NCI-H1694 (cell line): ENCODE data around the gene DMAC2.
"Not testable (repeated sequence)": the region's sequence is repeated elsewhere in the genome, so short reads cannot be mapped to it uniquely, and the experiment has no call there.

Source experiments
- DNase-seq: peaks from one replicate; lab custom pipeline; 2025; lab: John Stamatoyannopoulos, UW

Gene DMAC2

GRCh38 chr19:41439441-41440222 lies at the start of gene DMAC2:
DMAC2 (minus strand) TSS chr19:41439912; CDS start chr19:41439899, 13 bp downstream.
- DNase-seq, result peak; percentile 99

DNA sequence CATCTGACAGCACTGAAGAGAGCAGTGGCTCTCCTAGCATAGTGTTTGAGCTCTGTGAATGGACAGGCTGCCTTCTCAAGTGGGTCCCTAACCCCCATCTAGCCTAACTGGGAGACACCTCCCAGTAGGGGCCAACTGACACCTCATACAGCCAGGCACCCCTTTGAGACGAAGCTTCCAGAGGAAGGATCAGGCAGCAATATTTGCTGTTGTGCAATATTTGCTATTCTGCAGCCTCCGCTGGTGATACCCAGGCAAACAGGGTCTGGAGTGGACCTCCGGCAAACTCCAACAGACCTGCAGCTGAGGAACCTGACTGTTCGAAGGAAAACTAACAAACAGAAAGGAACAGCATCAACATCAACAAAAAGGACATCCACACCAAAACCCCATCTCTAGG lies 47.2 kb upstream of the DMAC2 start:
- DNase-seq, result not testable (repeated sequence)

DNA sequence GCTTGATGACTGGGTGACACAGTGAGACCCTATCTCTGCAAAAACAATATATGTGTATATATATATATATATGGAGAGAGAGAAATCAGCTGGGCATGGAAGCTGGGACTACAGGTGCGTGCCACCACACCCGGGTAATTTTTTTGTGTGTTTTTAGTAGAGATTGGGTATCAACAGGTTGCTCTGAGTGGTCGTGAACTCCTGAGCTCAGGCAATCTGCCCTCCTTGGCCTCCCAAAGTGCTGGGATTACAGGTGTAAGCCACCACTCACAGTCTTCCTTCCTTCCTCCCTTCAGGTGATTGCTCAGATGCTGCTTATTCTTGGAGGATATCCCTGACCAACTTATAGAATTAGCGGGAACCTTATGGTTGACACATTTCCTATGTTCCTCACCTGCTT lies 45.1 kb upstream of the DMAC2 start:
- no peak for DNase-seq

GRCh38 chr19:41480336-41480735 lies 40.6 kb upstream of the DMAC2 start:
- DNase-seq, result no peak

- no peak for DNase-seq
Observed at GRCh38 chr19:41479757-41480191, 40.1 kb upstream of the DMAC2 start.

DNA sequence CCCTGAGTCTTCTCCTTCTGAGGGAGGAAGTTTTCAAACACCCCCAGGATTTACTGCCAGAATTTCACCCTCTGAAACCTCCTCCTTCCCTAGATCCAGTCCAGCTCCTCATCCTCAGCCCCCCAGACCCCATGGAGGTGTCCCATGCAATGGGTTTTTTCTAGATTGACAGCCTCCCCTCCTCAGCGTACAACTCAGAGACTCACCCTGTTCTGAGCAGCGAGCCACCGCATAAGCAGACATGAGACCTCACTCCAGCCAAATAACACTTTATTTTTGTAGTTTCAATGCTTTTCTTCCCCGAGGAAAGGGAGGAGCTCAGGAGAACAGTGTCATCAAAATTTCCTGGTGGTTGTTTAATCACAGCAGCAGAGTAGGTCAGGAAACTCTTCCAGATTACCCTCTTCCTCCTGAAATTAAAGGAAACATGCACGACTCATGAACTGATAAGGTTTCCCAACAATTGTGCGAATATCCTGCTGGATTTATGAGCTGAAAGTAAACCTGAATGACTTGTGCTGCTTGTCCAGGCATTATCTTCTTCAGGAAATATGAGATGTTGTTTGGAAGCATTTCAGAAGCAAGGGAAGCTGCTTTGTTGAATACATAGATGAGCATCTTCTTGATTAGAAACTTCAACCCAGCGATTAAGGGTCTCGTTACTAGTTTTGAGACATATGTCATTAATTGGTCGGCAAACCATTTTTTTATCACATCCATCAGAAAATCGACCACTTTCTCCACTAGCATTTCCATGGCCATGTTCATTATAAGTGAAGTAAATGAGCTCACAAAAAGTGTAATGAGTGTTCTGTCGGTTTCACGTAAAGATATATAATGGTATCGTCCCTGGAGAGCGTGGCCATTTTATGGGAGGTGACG lies 39.4 kb upstream of the DMAC2 start:
- no peak for DNase-seq

GRCh38 chr19:41478171-41478570 lies 38.5 kb upstream of the DMAC2 start:
- no peak for DNase-seq

DNA sequence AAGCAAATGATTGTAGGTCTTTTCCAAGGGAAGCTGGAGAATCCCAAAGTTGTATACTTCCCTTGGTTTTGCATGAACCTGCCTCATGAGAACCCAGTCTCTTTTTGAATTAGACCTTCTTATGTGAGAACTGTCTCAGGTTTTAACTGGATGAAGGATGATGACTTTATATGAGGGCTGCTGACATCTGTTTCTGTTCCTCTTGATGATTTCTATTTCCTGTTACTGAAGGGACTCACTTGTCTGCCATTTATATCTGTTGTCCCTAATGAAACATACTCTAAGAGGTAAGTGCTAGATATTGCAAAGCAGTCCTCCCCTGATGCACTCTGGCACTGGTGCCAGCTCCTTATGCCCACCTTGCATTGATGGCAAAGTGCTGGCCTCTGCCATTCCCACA lies 36.9 kb upstream of the DMAC2 start:
- DNase-seq, result no peak

DNA sequence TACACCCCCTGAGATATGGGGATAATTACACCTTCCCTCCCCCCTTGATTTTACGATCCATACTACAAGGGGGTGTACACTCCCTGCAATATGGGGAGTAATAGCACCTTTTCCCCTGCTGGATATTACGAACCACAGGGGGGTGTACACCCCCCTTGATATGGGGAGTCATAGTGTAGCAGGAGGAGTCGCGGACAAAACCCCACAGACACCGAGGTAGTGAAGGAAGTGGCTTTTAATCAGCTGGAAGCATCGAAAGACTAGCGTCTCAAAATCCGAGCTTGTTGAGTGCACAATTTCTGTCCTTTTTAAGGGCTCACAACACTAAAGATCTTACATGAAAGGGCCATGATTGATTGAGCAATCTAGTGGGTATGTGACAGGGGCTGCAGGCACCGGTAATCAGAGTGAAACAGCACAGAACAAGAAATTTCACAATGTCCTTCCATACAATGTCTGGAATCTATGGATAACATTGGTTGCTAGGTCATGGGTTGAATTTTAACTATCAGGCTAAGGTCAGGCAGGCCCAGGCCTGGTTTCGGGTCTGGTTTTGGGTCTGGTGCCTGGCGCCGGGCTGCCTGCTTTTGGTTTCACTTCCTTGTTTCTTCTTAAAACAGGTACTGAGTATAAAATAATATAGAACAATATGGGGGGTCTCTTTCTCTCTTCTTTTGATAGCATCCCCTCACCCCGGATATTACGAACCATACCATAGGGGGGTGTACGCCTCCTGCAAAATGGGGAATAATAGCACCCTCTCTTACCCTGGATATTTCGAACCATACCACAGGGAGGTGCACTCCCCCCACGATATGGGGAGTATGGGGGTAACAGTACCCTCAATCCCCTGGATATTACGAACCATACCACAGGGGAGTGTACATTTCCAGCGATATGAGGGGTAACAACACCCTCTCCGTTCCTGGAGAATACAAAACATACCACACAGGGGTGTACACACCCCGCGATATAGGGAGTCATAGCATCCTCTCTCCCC lies 23.8 kb upstream of the DMAC2 start:
- not testable (repeated sequence) for DNase-seq

DNA sequence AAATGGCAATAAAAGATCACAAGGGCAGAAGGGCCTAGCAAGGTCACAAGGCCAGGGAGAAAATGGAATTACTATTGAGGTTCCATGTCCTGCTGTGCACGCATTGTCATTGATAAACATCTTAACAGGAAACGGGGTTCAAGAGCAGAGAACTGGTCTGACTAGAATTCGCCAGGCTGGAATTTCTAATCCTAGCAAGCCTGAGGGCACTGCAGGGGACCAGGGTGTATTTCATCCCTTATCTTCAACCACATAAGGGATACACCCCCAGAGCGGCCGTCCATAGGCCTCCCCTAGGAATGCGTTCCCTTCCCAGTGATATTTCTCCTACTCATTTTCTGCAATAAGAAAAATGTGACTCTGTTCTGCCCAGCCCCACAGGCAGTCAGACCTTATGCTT lies 22.8 kb upstream of the DMAC2 start:
- DNase-seq, result no peak

DNA sequence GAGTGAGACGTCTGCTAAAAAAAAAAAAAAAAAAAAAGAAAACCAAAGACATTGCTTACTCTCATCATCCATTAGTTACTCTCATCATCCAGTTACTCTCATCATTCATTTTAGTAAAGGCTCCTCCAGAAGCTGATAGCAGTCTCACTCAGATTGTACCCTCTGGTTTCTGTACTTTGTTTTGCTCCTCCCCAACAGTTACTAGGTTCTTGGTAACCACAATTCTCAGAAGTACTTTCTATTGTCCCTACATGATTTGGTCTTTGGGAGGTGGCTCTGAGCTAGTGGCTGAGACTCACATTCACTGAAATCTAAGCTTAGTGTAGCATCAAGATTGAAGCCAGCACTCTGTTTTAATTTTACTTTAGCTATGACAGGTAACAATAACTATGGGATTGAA lies 17.5 kb upstream of the DMAC2 start:
- no peak for DNase-seq

DNA sequence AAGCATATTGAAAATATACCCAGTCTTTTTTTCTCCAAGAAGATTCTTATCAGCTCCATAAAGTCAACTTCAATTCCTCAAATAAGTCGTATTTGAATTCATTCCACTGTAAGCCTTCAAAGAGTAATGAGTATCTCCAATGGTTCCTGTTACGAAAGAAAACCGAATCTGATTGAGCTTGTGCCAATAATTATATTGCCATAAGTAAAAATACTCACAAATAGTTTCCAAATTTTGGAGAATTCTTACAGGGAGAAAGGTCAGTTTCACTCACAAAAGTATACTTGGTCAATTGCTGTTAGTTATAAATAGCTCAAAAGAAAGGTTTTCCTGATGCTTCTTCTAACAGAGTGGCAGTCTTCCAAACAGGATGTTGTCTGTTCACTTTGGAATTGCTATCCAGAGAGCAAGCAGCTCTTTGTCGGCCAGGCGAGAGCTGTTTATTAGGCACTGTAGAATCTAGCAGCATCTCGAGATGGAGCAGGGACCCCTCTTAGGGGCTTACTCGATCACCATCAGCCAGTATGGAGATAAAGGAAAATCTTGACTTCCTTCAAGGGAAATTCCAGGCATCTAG lies 16.7 kb upstream of the DMAC2 start:
- no peak for DNase-seq

- DNase-seq, result no peak
Observed at GRCh38 chr19:41455936-41456335, 16.2 kb upstream of the DMAC2 start.

GRCh38 chr19:41452584-41453275 lies 13.0 kb upstream of the DMAC2 start:
- no peak for DNase-seq

- DNase-seq, result no peak
Observed at GRCh38 chr19:41449865-41450178, 10.1 kb upstream of the DMAC2 start.

- DNase-seq, result no peak
Observed at GRCh38 chr19:41449079-41449864, 9.6 kb upstream of the DMAC2 start.

DNA sequence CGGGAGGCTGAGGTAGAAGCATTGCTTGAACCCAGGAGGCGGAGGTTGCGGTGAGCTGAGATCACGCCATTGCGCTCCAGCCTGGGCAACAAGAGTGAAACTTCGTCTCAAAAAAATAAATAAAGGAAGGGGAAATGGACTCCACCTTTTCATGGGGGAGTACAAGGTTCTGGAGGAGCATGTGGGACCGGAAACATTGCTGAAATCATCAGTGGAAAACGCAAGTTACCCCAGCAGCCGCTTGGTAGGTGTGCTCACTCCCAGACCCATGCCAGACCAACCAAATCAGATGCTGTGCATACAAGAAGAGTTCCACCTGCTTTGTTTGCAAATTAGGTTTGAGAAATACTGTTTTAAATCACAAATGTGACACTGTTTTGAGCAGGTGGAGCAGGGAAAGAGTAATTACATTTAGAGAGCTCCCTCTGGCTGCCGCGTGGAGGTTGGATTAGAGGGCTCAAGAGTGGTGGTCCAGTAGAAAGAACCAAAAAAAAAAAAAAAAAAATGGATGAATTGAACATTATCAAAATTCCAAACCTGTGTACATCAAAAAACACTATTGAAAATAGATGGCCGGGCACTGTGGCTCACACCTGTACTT lies 8.1 kb upstream of the DMAC2 start:
- no peak for DNase-seq

DNA sequence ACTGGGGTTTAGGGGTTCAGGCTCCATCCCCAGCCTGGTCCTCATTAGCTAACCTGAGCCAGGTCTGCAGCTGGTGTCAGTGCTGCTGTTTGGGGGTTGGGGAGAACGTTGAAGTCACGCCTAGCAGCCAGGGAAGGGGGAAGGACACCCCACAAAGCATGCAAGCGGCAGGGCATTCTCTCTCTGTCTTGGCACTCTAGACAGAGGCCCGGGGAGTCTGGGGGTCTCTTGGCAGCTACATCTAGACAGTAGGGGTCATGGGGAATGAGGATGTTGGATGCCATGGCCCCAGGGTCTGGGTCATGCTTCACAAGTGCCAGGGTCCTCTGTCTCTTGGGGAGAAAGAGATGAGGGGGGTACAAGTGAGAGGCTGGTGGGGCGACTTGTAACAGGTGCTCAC lies 5.9 kb upstream of the DMAC2 start:
- DNase-seq, result no peak

GRCh38 chr19:41443813-41444455 lies 4.2 kb upstream of the DMAC2 start:
- DNase-seq, result no peak
